Esophagus muscularis mucosa (tissue), 4 donors: Measurements from ENCODE around the gene OSBPL3. TPM values are rescaled to one million over a fixed set of nuclear protein-coding genes. Genes with fewer than 3 reads are reported as not detected.
"Not testable (repeated sequence)": the region's sequence is repeated elsewhere in the genome, so short reads cannot be mapped to it uniquely, and the experiment has no call there.

Experiments
- DNase-seq: peaks from one replicate; pipeline ENCODE4 v3.0.0-alpha.2; 2017; ENCODE audit errors: extremely low spot score
- H3K27ac ChIP-seq, 4 donors: fragments of 200-600 bp; sonication (generic); replicated peaks in 1 of 4; 1 replicate in 3 of 4; 2 replicates in 1 of 4; pipeline ENCODE4 v1.5.1; 2016 to 2019; ENCODE audit warnings: mild to moderate bottlenecking in 1 of 4
- H3K27me3 ChIP-seq, 4 donors: fragments of 200-600 bp; sonication (generic); one replicate each; pipeline versions ENCODE4 v1.5.1 to v1.6.0; 2016 to 2019
- H3K36me3 ChIP-seq, 4 donors: fragments of 200-600 bp; sonication (generic); one replicate each; pipeline ENCODE4 v1.5.1; 2016 to 2019
- H3K4me1 ChIP-seq, 4 donors: fragments of 200-600 bp; sonication (generic); one replicate each; pipeline ENCODE4 v1.5.1; 2016 to 2019
- H3K4me3 ChIP-seq, 4 donors: fragments of 200-600 bp; sonication (generic); 1 replicate in 2 of 4; 2 replicates in 2 of 4; pipeline ENCODE4 v1.5.1; 2016 to 2019; ENCODE audit warnings: mild to moderate bottlenecking in 4 of 4, moderate library complexity in 1 of 4
- H3K9me3 ChIP-seq, 4 donors: fragments of 200-600 bp; sonication (generic); 1 replicate in 3 of 4; 2 replicates in 1 of 4; pipeline ENCODE4 v1.5.1; 2016 to 2019
- EP300 ChIP-seq: sonication (generic); formaldehyde crosslinking; IDR thresholded peaks from one replicate; pipeline ENCODE4 v1.6.1; 2017; ENCODE audit warnings: antibody characterized with exemption
- POLR2A ChIP-seq: fragments of 450-650 bp; IDR thresholded peaks from one replicate; pipeline ENCODE4 v1.6.1; 2017; ENCODE audit warnings: antibody characterized with exemption, moderate library complexity, mild to moderate bottlenecking, low read depth
- POLR2AphosphoS5 ChIP-seq, 2 donors: sonication (generic); formaldehyde crosslinking; IDR thresholded peaks; one replicate each; pipeline ENCODE4 v1.6.1; 2017; ENCODE audit warnings: antibody characterized with exemption in 2 of 2
- WGBS: methylation state at CpG from one replicate; pipeline ENCODE4 v1.1.5; 2018; 5-methylcytosine and 5-hydroxymethylcytosine counted together
- intact Hi-C: fragments of 100-400 bp; cut with DNase I; formaldehyde crosslinking; loops from one replicate; pipeline ENCODE4 v1.15.1; 2023
- total RNA-seq, 4 donors: library from RNA; depleted of rRNA; stranded (reverse); fragments of >200 nt; gene quantifications; one replicate each; pipeline versions ENCODE4 v1.1.0 to v1.2.1, GENCODE V29; 2016
- TF ChIP-seq, protein P1 (sequence below), 3 experiments: fragments of 200-600 bp in 2 of 3; fragments of 450-650 bp in 1 of 3; sonication (generic) in 2 of 3; IDR thresholded peaks; one replicate each; pipeline ENCODE4 v1.5.1; 2017 to 2019; ENCODE audit warnings: antibody characterized with exemption in 3 of 3, mild to moderate bottlenecking in 2 of 3, moderate library complexity in 1 of 3

OSBPL3 gene
- total RNA-seq, 4 donors from 2014 or later: 2.6 to 4.6 (median 3.3) TPM

DNA sequence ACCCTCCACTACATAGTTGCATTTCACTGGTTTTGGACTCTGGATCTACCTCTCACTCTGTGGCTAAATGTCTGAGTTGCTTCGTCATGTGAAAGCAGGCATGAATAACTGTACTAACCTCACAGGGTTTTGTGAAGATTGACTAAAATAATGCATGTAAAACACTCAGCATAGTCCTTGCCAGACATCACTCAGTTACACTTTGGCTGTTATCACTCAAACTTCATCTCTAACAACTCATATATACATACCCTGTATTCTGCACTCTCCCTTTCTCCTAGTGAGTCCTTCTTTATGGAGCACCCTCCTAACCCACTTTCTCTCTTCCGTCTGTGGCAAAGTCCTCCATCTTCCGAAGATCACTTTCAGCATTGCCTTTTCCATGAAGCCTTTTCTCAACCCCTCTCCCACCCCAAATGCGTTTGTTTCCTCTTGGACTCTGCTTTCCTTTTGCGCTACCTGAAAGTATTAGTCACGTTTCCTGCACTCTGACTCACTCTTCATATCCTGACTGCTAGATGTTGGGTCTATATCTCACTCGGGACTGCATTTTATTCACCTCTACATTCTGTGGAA lies 72.6 kb downstream of the OSBPL3 start:
- Histone ChIP-seq H3K36me3 (no peaks in the 10 kb centered on the region), H3K27me3 (no peaks in the 10 kb centered on the region), H3K4me1 (peaks cover 0 to 9% (median 0%) of the 10 kb centered on the region in 4 donors), H3K4me3 (no peak overlapping the region), H3K27ac (no peak overlapping the region), H3K9me3 (no peaks in the 10 kb centered on the region)
- intact Hi-C loops: no loop called here
- TF ChIP-seq, protein P1, sequence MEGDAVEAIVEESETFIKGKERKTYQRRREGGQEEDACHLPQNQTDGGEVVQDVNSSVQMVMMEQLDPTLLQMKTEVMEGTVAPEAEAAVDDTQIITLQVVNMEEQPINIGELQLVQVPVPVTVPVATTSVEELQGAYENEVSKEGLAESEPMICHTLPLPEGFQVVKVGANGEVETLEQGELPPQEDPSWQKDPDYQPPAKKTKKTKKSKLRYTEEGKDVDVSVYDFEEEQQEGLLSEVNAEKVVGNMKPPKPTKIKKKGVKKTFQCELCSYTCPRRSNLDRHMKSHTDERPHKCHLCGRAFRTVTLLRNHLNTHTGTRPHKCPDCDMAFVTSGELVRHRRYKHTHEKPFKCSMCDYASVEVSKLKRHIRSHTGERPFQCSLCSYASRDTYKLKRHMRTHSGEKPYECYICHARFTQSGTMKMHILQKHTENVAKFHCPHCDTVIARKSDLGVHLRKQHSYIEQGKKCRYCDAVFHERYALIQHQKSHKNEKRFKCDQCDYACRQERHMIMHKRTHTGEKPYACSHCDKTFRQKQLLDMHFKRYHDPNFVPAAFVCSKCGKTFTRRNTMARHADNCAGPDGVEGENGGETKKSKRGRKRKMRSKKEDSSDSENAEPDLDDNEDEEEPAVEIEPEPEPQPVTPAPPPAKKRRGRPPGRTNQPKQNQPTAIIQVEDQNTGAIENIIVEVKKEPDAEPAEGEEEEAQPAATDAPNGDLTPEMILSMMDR (IDR thresholded peaks at IDR 0.05): no peak
- TF ChIP-seq POLR2A (no peak), POLR2AphosphoS5 (IDR thresholded peaks at IDR 0.05) (no peak), EP300 (no peak)
- WGBS: 76% methylated on average over 7 of the region's 7 CpGs
- no peak for DNase-seq

DNA sequence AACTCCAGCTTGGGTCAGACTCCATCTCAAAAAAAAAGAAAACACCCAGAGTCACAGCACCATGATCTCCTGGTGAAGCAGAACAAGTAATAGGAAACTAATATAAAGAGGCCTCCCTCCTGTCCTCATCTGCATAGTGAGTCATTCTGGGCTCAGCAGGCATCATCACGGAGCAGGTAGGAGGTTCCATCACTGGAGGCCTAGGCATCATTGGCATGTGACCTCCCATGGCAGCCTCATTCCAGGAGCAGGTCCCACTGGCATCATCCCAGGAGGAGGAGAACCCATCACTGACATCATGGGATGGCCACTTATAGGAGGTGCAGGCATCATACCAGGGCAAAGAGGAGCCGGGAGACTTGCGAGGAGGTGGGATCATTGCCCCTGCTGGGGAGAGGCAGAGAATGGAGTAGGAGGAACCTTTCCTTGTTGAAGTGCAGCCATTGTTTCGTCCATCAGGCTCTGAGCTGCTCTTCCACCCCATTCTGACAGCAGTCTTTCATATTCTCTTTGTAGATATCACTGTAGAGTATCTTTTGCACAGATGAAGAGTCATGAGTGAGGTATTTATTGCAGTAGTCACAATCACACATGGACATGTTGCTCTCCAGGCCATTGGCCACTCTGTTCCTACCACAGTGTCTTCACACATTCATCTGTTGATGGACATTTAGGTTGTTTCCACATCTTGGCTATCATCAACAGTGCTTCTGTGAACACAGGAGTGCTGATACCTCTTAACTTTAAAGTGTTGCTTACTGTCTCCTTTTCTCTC lies 73.8 kb downstream of the OSBPL3 start:
- Histone ChIP-seq H3K4me1 (peaks cover 0 to 4% (median 0%) of the 10 kb centered on the region in 4 donors), H3K27ac (no peak overlapping the region), H3K4me3 (no peak overlapping the region), H3K36me3 (no peaks in the 10 kb centered on the region), H3K9me3 (no peaks in the 10 kb centered on the region), H3K27me3 (no peaks in the 10 kb centered on the region)
- DNase-seq: no peak
- TF ChIP-seq POLR2AphosphoS5 (IDR thresholded peaks at IDR 0.05) (no peak), POLR2A (no peak), EP300 (no peak)
- TF ChIP-seq, protein P1 (IDR thresholded peaks at IDR 0.05): no peak
- intact Hi-C loops: no loop called here
- 96% methylated on average over 4 of the region's 4 CpGs for WGBS

DNA sequence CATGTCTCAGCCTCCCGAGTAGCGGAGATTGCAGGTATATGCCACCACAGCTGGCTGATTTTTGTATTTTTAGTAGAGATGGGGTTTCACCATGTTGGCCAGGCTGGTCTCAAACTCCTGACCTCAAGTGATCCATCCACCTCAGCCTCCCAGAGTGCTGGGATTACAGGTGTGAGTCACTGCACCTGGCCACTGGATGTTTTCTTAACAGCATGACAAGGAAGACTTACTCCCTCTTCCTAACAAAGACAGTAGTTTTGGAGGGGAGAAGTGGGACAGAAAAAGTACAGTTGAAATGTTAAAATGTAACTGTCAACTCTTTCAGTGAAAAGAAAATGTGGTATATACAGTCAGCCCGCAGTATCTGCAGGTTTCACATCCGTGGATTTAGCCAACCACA lies 76.0 kb downstream of the OSBPL3 start:
- intact Hi-C loops, DNase-seq, H3K4me1 ChIP-seq, H3K36me3 ChIP-seq, H3K9me3 ChIP-seq, H3K27ac ChIP-seq, H3K4me3 ChIP-seq, H3K27me3 ChIP-seq: not testable (repeated sequence)
- WGBS: 94% methylated on average over 4 of the region's 4 CpGs

DNA sequence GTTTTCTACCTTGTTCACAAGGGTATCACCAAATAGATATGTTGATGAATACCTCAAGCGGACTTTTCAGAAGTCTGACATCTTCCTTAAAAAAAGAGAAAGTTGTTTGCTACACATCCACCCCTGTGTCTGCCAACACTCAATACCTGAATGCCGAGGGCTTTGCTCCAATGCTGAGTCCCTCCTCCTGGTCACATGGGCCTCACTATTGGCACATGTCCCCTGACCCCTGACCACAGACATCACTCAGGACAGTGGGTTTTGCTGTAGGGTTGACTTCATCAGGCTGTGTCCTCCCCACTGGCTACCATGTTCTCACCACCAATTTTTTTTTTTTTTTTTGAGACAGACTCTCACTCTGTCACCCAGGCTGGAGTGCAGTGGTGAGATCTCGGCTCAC lies 76.4 kb downstream of the OSBPL3 start:
- intact Hi-C loops: no loop called here
- WGBS: 93% methylated on average over 3 of the region's 3 CpGs
- no peaks in the 10 kb centered on the region for H3K9me3 ChIP-seq
- TF ChIP-seq POLR2AphosphoS5 (IDR thresholded peaks at IDR 0.05) (no peak), POLR2A (no peak), EP300 (no peak)
- TF ChIP-seq, protein P1 (IDR thresholded peaks at IDR 0.05): no peak
- peaks cover 0 to 3% (median 0%) of the 10 kb centered on the region in 4 donors for H3K4me1 ChIP-seq
- H3K27me3 ChIP-seq: no peaks in the 10 kb centered on the region
- H3K36me3 ChIP-seq: no peaks in the 10 kb centered on the region
- no peak overlapping the region for H3K4me3 ChIP-seq
- no peak overlapping the region for H3K27ac ChIP-seq
- no peak for DNase-seq

DNA sequence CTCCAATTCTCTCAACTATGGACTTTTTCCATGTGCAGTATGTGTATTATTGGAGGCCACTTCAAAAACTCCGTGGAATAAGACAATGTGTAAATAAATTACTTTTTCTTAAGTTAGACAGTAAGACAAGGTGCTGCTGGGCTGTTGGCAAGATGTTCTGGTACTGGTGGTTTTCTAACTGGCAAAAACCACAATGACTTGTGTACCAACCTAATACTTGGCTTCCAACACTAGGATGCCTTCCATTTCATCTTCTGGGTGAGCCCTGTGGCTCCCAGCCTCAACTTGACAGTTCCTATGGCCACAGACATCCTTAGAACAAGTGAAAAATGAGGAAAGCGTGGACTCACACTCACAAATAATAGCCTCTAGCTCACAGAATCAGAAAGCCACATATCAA lies 77.0 kb downstream of the OSBPL3 start:
- no peak overlapping the region for H3K4me3 ChIP-seq
- no peak overlapping the region for H3K27ac ChIP-seq
- intact Hi-C loops: no loop called here
- H3K9me3 ChIP-seq: no peaks in the 10 kb centered on the region
- no peak for DNase-seq
- H3K36me3 ChIP-seq: no peaks in the 10 kb centered on the region
- peaks cover 0 to 3% (median 0%) of the 10 kb centered on the region in 4 donors for H3K4me1 ChIP-seq
- 88% methylated on average over 2 of the region's 2 CpGs for WGBS
- TF ChIP-seq POLR2AphosphoS5 (IDR thresholded peaks at IDR 0.05) (no peak), EP300 (no peak), POLR2A (no peak)
- TF ChIP-seq, protein P1 (IDR thresholded peaks at IDR 0.05): no peak
- H3K27me3 ChIP-seq: no peaks in the 10 kb centered on the region
